NCI-H82 (cell line): ENCODE results near the gene APPL2.
"Not testable (repeated sequence)": the region's sequence is repeated elsewhere in the genome, so short reads cannot be mapped to it uniquely, and the experiment has no call there.

Experiments
- DNase-seq: peaks from one replicate; lab custom pipeline; 2025; lab: John Stamatoyannopoulos, UW

The APPL2 gene

DNA sequence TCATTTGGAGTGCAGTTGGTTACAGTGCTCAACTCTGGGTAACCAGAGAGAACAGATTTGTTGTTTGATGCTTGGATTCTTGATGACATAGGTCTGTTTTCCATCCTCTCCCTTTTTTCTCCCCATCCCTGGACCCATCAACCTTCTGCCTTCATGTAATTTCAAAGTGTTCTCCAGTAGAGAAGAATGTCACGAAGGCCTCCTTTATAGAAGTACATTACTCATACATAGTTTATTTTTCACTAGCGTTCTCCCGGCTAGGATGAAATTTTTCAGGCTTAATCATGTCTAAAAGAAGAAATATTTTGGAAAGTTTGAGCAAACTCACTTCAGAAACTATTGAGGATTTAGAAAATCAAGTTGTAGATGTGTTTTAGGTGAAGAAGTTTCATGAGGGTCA is 20.9 kb upstream of the APPL2 start:
- DNase-seq = no peak

DNA sequence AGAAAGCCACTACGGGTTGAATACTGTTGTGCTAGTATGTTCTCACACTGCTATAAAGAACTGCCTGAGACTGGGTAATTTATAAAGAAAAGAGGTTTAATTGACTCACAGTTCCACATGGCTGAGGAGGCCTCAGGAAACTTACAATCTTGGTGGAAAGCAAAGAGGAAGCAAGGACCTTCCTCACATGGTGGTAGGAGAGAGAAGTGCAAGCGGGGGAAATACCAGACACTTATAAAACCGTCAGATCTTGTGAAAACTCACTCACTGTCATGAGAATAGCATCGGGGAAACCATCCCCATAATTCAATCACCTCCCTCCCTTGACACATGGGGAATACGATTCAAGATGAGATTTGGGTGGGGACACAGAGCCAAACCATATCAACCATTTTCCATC is 20.5 kb upstream of the APPL2 start:
- DNase-seq = not testable (repeated sequence)

GRCh38 chr12:105256011-105256410 is 20.0 kb upstream of the APPL2 start:
- no peak for DNase-seq

GRCh38 chr12:105253866-105254513 is 18.0 kb upstream of the APPL2 start:
- peak; percentile 77 for DNase-seq

DNA sequence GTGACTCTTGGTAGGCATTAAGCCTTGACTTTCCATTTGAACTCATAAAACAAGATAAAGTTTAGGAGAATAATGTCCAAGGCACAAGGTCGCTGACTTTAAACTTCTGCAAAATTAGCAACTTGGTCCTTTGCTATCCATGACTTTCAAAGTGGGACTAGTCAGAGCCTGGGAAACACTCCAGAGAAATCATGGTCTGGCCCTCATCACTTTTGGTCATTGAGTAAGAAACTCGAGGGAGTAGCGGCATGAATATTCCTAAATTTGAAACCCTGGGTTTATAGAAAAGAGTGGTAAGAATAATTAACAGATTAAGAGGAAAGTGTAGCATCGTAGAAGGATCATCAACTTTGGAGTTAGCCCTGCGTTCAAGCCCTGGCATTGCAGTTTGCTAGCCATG is 16.9 kb upstream of the APPL2 start:
- no peak for DNase-seq

DNA sequence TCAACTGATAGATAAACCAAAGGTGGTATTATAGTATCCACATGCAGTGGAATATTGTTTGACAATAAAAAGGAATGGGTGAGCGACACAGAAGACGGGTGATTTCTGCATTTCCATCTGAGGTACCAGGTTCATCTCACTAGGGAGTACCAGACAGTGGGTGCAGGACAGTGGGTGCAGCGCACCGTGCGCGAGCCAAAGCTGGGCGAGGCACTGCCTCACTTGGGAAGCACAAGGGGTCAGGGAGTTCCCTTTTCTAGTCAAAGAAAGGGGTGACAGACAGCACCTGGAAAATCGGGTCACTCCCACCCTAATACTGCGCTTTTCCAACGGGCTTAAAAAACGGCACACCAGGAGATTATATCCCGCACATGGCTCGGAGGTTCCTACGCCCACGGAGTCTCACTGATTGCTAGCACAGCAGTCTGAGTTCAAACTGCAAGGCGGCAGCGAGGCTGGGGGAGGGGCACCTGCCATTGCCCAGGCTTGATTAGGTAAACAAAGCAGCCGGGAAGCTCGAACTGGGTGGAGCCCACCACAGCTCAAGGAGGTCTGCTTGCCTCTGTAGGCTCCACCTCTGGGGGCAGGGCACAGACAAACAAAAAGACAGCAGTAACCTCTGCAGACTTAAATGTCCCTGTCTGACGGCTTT is 9.9 kb upstream of the APPL2 start:
- not testable (repeated sequence) for DNase-seq

DNA sequence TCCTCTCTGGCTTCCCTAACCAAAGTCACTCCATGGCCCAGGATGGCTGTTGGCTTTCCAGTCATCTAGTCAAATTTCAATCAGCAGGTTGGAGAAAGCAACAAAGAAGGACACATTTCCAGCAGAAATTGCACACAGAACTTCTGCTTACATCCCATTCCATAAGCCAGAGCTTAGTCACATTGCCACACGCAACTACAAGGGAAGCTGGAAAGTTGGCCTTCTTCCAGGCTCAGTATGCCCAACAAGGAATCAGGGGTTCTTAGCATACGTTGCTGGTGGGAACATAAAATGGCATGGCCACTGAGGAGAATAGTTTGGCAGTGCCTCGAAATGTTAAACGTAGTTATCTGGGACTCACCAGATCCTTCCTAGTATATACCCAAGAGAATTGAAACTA is 9.3 kb upstream of the APPL2 start:
- no peak for DNase-seq

DNA sequence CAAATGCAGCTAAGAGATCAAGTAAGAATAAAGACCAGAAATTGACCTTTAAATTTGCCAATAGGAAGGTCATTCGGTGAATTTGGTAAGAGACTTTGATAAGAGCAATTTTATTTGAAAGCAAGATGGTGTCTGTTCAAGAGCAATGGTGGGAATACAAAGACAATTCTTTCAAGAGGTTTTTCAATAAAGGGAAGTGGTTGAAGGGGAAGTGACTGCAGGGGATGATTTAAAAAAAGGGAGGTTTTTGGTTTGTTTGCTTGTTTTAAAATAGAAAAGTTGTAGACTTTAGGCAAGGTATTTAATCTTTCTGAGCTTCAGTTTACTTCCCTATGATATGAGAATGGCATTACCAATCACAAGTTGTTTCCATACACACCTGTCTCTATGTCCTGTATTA is 4.3 kb upstream of the APPL2 start:
- DNase-seq = no peak

GRCh38 chr12:105239304-105239703 is 3.3 kb upstream of the APPL2 start:
- no peak for DNase-seq

DNA sequence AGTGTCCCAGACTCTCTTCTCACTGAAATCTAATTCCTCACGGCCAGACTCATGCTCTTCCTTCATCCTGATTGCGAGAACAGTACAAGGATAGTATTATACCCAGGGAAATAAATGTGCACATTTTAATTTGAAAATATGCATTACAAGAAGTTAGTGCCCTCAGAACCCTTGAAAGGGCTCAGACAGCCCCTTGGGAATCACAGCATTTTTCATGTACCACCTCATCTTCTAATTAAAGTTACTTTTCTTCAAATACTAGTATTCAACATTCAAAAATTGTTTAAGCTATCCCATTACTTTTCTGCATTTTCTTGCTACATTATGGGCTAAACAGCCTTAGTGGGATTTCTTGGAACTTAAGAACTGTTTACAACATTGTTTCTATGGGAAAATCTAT is 1.7 kb upstream of the APPL2 start:
- no peak for DNase-seq

GRCh38 chr12:105235281-105235731 is 668 bp downstream of the APPL2 start:
- peak; percentile 21 for DNase-seq

DNA sequence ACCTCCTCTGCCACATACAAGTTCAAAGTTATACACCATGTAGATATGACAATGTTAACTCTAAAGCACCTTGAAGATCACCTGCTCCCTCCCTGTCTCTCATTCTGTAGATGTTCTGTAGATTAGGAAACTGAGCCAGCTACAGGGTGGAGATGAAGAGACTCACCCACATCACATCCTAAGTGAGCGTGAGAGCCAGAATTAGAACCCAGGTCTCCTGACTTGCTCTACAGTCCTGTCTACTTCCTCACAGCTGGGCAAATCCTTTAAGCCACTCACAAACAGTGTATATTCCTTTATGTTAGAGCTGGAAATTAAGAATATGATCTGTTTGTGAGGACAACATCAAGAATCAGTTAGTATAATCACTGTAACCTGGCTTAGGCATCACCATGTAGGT is 1.8 kb downstream of the APPL2 start:
- no peak for DNase-seq

DNA sequence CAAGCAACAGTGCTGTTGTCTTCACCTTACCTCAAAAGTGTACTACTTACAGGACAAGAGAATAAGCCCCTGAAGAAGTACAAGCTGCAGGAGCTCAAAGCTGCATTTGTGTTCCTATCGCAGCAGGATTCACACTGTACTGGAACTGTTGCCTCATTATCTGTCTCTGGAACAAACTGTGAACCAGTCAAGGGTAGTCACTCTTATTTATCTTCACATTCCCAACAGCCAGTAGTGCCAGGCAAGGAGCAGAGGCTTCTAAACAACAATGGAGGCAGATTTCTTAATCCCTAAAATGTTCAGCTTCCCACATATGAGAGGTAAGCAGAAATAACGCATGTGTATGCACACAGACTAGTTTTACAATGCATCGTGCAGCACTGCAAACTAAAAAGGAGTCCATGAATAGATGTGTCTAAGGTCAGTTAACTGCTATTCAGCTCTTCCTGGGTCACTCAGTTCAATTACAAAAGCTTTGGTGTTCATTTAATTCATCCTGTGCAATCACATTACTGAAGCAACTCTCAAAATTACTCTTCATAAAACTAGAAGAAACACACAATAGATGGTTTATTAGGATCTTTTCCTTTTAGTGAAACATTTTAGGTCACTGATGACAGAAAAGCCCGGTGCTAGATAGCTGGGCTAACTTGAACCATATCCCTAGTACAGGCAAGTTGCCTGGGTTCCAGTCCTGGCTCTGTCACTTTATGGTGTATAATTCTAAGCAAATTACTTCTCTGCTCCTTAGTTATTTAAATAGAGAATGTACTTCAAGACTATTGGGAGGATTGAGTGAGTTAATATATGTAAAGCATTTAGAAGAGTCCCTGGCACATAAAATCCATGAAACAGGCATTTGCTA is 2.7 kb downstream of the APPL2 start:
- no peak for DNase-seq

DNA sequence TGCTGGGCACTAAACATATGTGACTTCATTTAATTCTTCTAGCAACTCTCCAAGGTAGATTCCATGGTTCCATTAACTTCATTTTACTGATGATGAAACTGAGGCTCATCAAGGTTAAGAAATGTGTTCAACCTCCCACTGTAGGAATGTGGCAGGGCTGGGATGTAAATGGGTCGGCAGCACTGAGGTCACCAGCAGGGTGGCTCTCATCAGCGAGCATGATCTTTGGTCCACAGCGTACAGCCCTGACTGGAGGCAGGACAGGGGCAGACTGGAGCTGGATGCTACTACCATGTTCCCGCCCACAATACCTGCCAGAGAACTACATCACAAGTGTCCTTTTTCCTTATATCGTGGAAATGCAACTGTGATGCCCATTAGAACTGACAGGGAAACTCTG is 4.6 kb downstream of the APPL2 start:
- DNase-seq = no peak

DNA sequence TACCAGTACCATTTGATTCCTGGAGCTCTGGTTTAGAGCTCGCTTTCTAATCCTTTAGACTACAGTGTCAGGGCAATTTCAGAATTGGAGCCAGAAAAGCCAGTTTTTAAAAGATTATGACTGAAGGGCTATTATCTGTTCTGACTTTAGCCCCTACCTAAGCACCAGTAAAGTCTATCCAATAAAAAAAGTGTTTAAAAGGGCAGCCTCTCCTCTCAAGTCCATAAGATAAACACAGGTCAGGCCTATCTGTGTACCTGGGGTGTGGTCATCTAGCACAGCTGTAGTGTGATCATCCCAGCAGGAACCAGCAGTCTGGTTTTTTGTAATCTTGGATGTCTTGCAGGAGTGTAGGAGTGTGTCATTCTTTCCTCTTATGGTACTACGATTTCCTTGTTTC is 6.6 kb downstream of the APPL2 start:
- no peak for DNase-seq

DNA sequence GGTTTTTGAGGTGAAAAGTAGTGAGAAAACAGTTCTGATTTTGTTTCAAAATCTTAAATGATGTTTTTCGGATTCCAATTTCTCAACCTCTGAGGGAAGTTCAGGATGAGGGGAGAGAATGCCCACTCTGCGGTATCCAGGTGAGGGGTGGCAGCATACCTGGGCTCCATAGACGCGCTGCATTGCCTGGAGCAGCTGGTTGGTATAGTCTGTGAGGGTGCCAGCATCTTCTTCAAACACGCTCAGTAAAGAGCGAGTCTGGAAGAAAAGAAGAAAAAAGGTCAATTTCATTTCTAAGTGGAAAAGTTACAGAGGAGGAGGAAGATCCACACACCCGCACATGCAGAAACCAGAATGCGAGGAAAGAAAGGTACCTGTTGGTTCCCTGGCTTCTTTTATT is 7.0 kb downstream of the APPL2 start:
- no peak for DNase-seq

GRCh38 chr12:105228494-105228893 is 7.5 kb downstream of the APPL2 start:
- DNase-seq = no peak

GRCh38 chr12:105227879-105228278 is 8.1 kb downstream of the APPL2 start:
- no peak for DNase-seq

DNA sequence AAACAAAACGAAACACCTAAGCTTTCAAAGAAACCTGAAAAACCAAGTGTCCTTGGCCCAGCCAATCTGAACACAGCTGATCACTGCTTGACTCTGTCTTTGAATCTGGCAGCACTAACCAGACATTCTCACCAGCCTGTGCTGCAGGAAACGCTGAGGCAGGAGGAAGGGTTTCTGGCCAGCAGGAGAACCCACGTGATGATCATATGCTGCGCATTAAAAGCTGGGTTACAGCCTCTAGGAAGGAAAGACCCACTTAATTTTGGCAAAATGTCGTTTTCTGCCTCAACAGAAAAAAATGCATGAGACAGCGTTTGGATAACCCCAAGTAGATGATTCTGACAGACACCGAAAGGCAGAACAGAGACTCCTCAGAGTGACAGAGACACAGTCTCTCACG is 9.8 kb downstream of the APPL2 start:
- DNase-seq = peak; percentile 6

DNA sequence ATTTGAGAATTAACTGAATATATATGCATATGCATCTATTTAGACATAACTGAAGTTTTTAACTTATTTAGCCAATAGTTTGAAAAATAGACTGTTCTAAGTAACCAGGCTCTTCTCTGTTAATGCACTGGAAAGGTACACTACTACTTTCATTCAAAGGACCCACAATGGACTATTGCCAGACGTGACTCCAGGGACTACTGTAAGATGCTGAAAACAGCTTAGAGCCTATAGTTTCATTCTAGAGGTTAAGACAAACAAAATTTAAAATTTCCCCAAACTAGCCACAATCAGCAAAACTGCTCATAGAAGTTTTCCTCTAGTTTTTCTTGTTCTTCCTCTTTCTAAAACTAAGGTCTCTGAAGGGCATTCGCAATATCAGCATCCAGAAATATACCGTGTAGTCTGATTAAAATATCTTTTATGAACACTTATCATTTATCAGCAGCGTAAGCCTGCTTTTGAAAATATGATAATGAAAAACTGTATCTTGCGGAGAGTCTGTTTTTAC is 10.4 kb downstream of the APPL2 start:
- no peak for DNase-seq

DNA sequence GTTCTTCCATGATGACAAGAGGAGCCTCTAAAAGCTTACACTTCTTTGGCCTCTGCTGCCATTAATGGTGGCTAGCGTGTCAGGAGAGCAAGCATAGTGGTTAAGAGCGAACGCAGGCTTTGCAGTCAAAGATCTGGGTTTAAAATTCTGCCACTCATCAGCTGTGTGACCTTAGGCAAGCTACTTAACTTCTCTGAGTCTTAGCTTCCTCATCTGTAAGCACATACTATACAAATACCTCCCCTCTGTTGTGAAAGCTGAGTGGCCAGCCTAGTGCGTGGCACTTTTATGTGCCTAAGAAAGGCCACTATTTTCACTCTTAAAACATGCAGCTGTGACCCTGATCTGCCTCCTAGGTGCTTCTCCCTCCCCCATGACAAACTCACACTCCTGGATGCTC is 11.6 kb downstream of the APPL2 start:
- no peak for DNase-seq

GRCh38 chr12:105223884-105224283 is 12.1 kb downstream of the APPL2 start:
- no peak for DNase-seq

DNA sequence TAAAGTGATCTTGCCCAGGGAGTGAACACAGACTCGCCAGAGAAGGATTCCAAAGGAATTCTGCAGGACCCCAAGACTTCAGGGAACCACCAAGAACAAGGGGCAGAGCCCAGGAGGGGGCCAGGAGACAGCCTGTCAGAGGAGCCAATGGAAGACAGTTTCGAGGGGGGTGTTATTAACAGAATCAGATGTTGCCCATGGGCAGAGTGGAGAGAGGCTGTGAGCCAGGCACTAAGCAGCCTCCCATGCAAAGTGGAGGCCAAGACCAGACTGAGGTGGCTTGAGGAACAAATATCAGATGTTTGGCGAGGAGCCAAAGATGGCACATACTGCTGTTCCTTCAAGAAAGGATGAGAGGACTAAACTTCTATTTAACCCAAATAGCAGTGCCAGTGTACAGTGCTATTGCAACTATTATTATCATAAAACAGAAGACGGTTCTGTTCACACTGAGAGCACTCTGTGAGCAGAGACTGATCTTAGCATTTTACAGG is 12.6 kb downstream of the APPL2 start:
- no peak for DNase-seq
